ENCODE measurements around the gene KCNMB3.
"Not testable (repeated sequence)": the region's sequence is repeated elsewhere in the genome, so short reads cannot be mapped to it uniquely, and the experiment has no call there.

KCNMB3 gene

GRCh38 chr3:179278151-179278550, 27.2 kb upstream of the KCNMB3 start:
- TF ChIP-seq CTCF (IDR thresholded peaks at IDR 0.05; ENCODE audit: low read depth, low read length), result no peak
- H3K27ac ChIP-seq, result no peak overlapping the region
- no peaks in the 10 kb centered on the region for H3K36me3 ChIP-seq
- H3K27me3 ChIP-seq (ENCODE audit: insufficient read depth, low read depth, severe bottlenecking), result no peaks in the 10 kb centered on the region
- no peaks in the 10 kb centered on the region for H3K9me3 ChIP-seq (ENCODE audit: severe bottlenecking)
- DNase-seq, result no peak
- no peak overlapping the region for H3K4me3 ChIP-seq (ENCODE audit: low read depth, low read length)

GRCh38 chr3:179276743-179277142, 25.8 kb upstream of the KCNMB3 start:
- H3K27me3 ChIP-seq (ENCODE audit: insufficient read depth, low read depth, severe bottlenecking), result no peaks in the 10 kb centered on the region
- DNase-seq, result no peak
- TF ChIP-seq CTCF (IDR thresholded peaks at IDR 0.05; ENCODE audit: low read depth, low read length), result no peak

GRCh38 chr3:179276001-179276400, 25.1 kb upstream of the KCNMB3 start:
- Histone ChIP-seq H3K36me3 (no peaks in the 10 kb centered on the region), H3K4me3 (ENCODE audit: low read depth, low read length) (no peak overlapping the region), H3K27me3 (ENCODE audit: insufficient read depth, low read depth, severe bottlenecking) (no peaks in the 10 kb centered on the region), H3K9me3 (ENCODE audit: severe bottlenecking) (no peaks in the 10 kb centered on the region), H3K27ac (no peak overlapping the region)
- DNase-seq, result no peak
- no peak for TF ChIP-seq CTCF (IDR thresholded peaks at IDR 0.05; ENCODE audit: low read depth, low read length)

More at GRCh38 chr3:179276743-179277142, 25.8 kb upstream of the KCNMB3 start:
- Histone ChIP-seq H3K9me3 (ENCODE audit: severe bottlenecking) (no peaks in the 10 kb centered on the region), H3K4me3 (ENCODE audit: low read depth, low read length) (no peak overlapping the region), H3K27ac (no peak overlapping the region), H3K36me3 (no peaks in the 10 kb centered on the region)

- H3K4me3 ChIP-seq (ENCODE audit: low read depth, low read length); H3K36me3 ChIP-seq; H3K27ac ChIP-seq; DNase-seq; H3K27me3 ChIP-seq (ENCODE audit: insufficient read depth, low read depth, severe bottlenecking); H3K9me3 ChIP-seq (ENCODE audit: severe bottlenecking): not testable (repeated sequence)
Observed at GRCh38 chr3:179274434-179274833, 23.5 kb upstream of the KCNMB3 start.

- no peak overlapping the region for H3K4me3 ChIP-seq (ENCODE audit: low read depth, low read length)
- H3K36me3 ChIP-seq, result no peaks in the 10 kb centered on the region
- TF ChIP-seq CTCF (IDR thresholded peaks at IDR 0.05; ENCODE audit: low read depth, low read length), result no peak
- no peaks in the 10 kb centered on the region for H3K9me3 ChIP-seq (ENCODE audit: severe bottlenecking)
- H3K27me3 ChIP-seq (ENCODE audit: insufficient read depth, low read depth, severe bottlenecking), result no peaks in the 10 kb centered on the region
- no peak for DNase-seq
- H3K27ac ChIP-seq, result no peak overlapping the region
Observed at GRCh38 chr3:179272385-179272784, 21.5 kb upstream of the KCNMB3 start.

- Histone ChIP-seq H3K36me3 (no peaks in the 10 kb centered on the region), H3K27me3 (ENCODE audit: insufficient read depth, low read depth, severe bottlenecking) (no peaks in the 10 kb centered on the region), H3K9me3 (ENCODE audit: severe bottlenecking) (no peaks in the 10 kb centered on the region), H3K27ac (no peak overlapping the region), H3K4me3 (ENCODE audit: low read depth, low read length) (no peak overlapping the region)
- no peak for DNase-seq
- TF ChIP-seq CTCF (IDR thresholded peaks at IDR 0.05; ENCODE audit: low read depth, low read length), result no peak
Observed at GRCh38 chr3:179269152-179269707, 18.3 kb upstream of the KCNMB3 start.
